CD1c-positive myeloid dendritic cell (primary cell): ENCODE data around the gene COL2A1.

Experiments used
- DNase-seq: peaks from one replicate; pipeline ENCODE4 v3.0.0-alpha.2; 2016; ENCODE audit errors: extremely low spot score

Gene COL2A1

GRCh38 chr12:47989666-47990065 is 14.6 kb downstream of the COL2A1 start:
- no peak for DNase-seq

GRCh38 chr12:47989023-47989417 is 15.3 kb downstream of the COL2A1 start:
- DNase-seq = no peak

GRCh38 chr12:47988073-47989022 is 15.9 kb downstream of the COL2A1 start:
- no peak for DNase-seq

GRCh38 chr12:47987411-47988072 is 16.7 kb downstream of the COL2A1 start:
- no peak for DNase-seq

GRCh38 chr12:47986832-47987231 is 17.4 kb downstream of the COL2A1 start:
- no peak for DNase-seq

DNA sequence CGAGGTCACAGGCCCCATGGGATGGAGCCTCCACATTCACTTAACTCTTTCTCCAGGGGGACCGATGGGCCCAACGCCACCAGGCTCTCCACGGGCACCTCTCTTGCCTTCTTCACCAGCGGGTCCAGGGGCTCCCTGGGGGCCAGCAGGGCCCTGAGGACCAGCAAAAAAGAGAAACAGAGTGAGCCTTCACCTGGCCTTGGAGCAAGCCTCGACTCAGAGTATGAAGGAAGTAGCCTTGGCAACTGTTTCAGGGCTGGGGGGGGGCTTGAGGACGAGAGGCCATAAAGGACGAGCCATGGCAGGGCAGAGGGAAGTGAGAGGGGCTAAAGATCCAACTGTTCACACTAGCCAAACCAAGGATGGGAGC is 18.0 kb downstream of the COL2A1 start:
- no peak for DNase-seq

- no peak for DNase-seq
Observed at GRCh38 chr12:47985596-47986290, 18.5 kb downstream of the COL2A1 start.

GRCh38 chr12:47984331-47984801 is 19.9 kb downstream of the COL2A1 start:
- DNase-seq = no peak

DNA sequence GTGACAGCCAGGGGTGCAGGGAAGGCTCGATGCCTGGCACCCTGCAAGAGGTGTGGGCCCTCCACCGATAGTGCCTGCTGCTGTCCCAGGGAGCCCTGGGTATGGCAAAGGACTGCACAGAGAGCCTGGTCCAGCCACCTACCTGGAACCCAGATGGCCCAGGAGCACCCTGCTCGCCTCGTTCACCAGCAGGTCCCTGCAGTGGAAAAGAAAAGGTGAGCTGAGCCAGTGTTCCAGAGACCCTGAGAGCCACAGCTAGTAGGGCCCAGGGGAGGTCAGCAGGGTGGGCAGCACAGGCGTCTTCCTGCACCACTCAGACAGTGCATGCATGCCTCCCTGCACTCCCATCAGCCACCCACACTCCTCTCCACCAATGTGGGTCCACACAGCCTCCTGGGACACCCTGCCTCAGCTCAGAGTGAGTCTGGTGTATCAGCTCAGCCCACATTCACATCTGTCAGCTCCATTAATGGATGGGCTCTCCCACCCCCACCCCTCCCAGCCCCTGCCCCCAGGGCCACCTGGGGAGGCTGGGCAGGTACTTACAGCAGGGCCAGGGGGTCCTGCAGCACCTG is 20.6 kb downstream of the COL2A1 start:
- no peak for DNase-seq

DNA sequence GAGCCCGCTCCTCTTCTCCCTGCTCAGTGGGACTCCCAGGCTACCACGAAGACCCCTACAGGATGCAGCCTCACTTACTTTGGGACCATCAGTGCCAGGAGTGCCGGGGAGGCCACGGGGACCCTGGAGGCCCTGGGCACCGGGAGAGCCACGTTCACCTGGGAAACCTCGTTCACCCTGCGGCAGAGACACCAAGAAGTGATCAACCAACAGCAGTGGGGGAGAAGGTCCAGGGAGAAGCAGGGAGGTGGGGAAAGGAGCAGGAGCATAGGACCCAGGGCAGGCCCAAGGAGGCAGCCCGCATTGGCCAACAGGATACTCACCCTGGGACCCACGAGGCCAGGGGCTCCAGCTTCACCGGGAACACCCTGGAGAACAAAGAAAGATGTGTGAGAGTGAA is 21.5 kb downstream of the COL2A1 start:
- DNase-seq = no peak

DNA sequence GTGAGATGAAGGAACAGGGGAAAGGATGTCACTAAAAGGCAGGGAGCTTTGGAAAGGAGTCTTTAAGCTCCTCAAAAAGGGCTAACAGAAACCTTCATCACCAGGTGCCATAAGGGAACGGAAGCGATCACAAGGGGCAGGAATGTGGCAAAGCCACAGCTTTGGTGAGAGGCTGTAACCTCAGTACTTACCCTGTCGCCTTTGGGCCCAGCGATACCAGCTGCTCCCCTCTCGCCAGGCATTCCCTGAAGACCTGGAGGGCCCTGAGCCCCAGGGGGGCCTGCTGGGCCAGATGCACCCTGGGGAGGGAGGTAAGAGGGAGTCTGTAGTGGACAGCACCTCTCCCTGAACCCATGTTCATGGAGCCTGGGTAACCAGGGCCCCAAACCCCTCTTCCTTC is 22.0 kb downstream of the COL2A1 start:
- no peak for DNase-seq

- DNase-seq = no peak
Observed at GRCh38 chr12:47981496-47982260, 22.6 kb downstream of the COL2A1 start.

- DNase-seq = no peak
Observed at GRCh38 chr12:47980779-47981495, 23.3 kb downstream of the COL2A1 start.

DNA sequence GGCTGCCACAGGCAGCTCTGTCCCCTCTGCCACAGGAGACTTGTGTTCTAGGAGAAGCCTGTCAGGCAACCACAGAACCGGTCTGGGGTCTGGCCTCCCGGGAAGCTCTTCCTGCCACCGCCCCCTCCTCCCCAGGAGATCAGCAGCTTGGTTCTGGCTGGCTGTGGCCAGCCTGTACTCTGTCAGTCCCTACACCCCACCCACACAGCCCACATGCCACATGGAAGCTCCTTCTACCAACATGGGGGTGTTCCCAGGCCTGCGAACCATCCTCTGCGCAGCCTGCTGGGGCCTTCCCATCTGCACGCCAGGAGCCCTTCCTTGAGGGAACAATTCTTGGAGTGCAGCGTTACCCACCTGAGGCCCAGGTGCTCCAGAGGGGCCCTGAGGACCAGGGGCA is 24.1 kb downstream of the COL2A1 start:
- DNase-seq = no peak

GRCh38 chr12:47979686-47980085 is 24.6 kb downstream of the COL2A1 start:
- DNase-seq = no peak

- no peak for DNase-seq
Observed at GRCh38 chr12:47979166-47979565, 25.1 kb downstream of the COL2A1 start.

GRCh38 chr12:47978598-47978873 is 25.7 kb downstream of the COL2A1 start:
- no peak for DNase-seq

- DNase-seq = no peak
Observed at GRCh38 chr12:47977772-47978597, 26.3 kb downstream of the COL2A1 start.

- no peak for DNase-seq
Observed at GRCh38 chr12:47977046-47977771, 27.1 kb downstream of the COL2A1 start.
